SK-N-SH treated with all-trans-retinoic acid at 6 μM for 48 hours (cell line): ENCODE results near the gene VRK3.

Source experiments
- ESRRG ChIP-seq: fragments of 250-450 bp; sonication (Bioruptor Pico); IDR thresholded peaks from 2 replicates; pipeline ENCODE4 v1.6.1; 2021; ENCODE audit warnings: mild to moderate bottlenecking
- ISL1 ChIP-seq: fragments of 250-450 bp; sonication (Bioruptor Pico); IDR thresholded peaks from 2 replicates; pipeline ENCODE4 v2.1.2; 2022; ENCODE audit warnings: mild to moderate bottlenecking, moderate library complexity
- OSR1 ChIP-seq: fragments of 250-450 bp; sonication (Bioruptor Pico); IDR thresholded peaks from 2 replicates; pipeline ENCODE4 v1.8.0; 2022; ENCODE audit warnings: moderate library complexity, mild to moderate bottlenecking, inconsistent platforms
- RARB ChIP-seq: fragments of 250-450 bp; sonication (Bioruptor Pico); IDR thresholded peaks from 2 replicates; pipeline ENCODE4 v1.8.0; 2021; ENCODE audit warnings: mild to moderate bottlenecking, moderate library complexity
- ZC3H10 ChIP-seq: fragments of 250-450 bp; sonication (Bioruptor Pico); IDR thresholded peaks from 2 replicates; pipeline ENCODE4 v1.5.1; 2021; ENCODE audit warnings: mild to moderate bottlenecking, moderate library complexity
- ZFP3 ChIP-seq: fragments of 250-450 bp; sonication (Bioruptor Pico); IDR thresholded peaks from 2 replicates; pipeline ENCODE4 v1.5.0; 2020; ENCODE audit warnings: mild to moderate bottlenecking, moderate library complexity
- ZFP30 ChIP-seq: fragments of 450-650 bp; formaldehyde crosslinking; IDR thresholded peaks from 2 replicates; pipeline ENCODE4 v1.5.0; 2022; ENCODE audit warnings: mild to moderate bottlenecking, moderate library complexity
- ZNF8 ChIP-seq: fragments of 450-650 bp; formaldehyde crosslinking; IDR thresholded peaks from 2 replicates; pipeline ENCODE4 v1.5.0; 2020; ENCODE audit warnings: mild to moderate bottlenecking, moderate library complexity
- TF ChIP-seq, protein P1 (sequence below): fragments of 250-450 bp; sonication (Bioruptor Pico); IDR thresholded peaks from 2 replicates; pipeline ENCODE4 v1.5.1; 2020; ENCODE audit warnings: low read depth, mild to moderate bottlenecking, moderate library complexity
- TF ChIP-seq, protein P2 (sequence below): fragments of 250-450 bp; sonication (Bioruptor Pico); IDR thresholded peaks from 2 replicates; pipeline ENCODE4 v1.8.0; 2020; ENCODE audit warnings: mild to moderate bottlenecking, moderate library complexity, borderline replicate concordance
- TF ChIP-seq, protein P3 (sequence below): fragments of 250-450 bp; sonication (Bioruptor Pico); IDR thresholded peaks from 2 replicates; pipeline ENCODE4 v1.5.1; 2021; ENCODE audit warnings: mild to moderate bottlenecking, moderate library complexity
- TF ChIP-seq, protein P4 (sequence below): fragments of 250-450 bp; sonication (Bioruptor Pico); IDR thresholded peaks from 2 replicates; pipeline ENCODE4 v1.8.0; 2021; ENCODE audit warnings: low read depth, mild to moderate bottlenecking, moderate library complexity, borderline replicate concordance

DNA sequence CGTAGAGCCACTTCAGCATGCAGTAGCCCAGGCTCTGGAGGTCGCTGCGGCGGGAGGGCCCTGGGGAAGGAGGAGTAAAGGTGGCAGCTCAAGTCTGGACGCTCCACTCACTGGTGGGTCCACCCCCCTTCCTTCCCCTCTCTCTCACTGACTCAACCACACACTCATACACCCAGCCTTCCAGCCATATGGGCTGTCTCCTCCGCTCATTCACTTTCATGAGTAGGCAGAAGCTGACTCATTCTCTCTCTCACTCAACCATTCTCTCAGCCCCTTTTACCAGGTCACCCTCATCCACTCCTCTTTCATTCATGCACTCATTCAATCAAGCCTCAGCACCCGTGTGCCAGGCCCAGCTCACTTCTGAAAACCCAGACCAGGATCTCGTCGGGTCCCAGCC, 36.7 kb downstream of the VRK3 start:
- no peak for TF ChIP-seq ZFP3
- TF ChIP-seq ZC3H10 = no peak
- TF ChIP-seq, protein P1, sequence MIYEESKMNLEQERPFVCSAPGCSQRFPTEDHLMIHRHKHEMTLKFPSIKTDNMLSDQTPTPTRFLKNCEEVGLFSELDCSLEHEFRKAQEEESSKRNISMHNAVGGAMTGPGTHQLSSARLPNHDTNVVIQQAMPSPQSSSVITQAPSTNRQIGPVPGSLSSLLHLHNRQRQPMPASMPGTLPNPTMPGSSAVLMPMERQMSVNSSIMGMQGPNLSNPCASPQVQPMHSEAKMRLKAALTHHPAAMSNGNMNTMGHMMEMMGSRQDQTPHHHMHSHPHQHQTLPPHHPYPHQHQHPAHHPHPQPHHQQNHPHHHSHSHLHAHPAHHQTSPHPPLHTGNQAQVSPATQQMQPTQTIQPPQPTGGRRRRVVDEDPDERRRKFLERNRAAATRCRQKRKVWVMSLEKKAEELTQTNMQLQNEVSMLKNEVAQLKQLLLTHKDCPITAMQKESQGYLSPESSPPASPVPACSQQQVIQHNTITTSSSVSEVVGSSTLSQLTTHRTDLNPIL = no peak
- TF ChIP-seq, protein P2, sequence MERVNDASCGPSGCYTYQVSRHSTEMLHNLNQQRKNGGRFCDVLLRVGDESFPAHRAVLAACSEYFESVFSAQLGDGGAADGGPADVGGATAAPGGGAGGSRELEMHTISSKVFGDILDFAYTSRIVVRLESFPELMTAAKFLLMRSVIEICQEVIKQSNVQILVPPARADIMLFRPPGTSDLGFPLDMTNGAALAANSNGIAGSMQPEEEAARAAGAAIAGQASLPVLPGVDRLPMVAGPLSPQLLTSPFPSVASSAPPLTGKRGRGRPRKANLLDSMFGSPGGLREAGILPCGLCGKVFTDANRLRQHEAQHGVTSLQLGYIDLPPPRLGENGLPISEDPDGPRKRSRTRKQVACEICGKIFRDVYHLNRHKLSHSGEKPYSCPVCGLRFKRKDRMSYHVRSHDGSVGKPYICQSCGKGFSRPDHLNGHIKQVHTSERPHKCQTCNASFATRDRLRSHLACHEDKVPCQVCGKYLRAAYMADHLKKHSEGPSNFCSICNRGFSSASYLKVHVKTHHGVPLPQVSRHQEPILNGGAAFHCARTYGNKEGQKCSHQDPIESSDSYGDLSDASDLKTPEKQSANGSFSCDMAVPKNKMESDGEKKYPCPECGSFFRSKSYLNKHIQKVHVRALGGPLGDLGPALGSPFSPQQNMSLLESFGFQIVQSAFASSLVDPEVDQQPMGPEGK (CRISPR knock-in tag) = no peak
- TF ChIP-seq, protein P3, sequence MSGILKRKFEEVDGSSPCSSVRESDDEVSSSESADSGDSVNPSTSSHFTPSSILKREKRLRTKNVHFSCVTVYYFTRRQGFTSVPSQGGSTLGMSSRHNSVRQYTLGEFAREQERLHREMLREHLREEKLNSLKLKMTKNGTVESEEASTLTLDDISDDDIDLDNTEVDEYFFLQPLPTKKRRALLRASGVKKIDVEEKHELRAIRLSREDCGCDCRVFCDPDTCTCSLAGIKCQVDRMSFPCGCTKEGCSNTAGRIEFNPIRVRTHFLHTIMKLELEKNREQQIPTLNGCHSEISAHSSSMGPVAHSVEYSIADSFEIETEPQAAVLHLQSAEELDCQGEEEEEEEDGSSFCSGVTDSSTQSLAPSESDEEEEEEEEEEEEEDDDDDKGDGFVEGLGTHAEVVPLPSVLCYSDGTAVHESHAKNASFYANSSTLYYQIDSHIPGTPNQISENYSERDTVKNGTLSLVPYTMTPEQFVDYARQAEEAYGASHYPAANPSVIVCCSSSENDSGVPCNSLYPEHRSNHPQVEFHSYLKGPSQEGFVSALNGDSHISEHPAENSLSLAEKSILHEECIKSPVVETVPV (CRISPR knock-in tag) = no peak
- TF ChIP-seq ISL1 (CRISPR knock-in tag) = no peak
- no peak for TF ChIP-seq ZFP30
- TF ChIP-seq, protein P4, sequence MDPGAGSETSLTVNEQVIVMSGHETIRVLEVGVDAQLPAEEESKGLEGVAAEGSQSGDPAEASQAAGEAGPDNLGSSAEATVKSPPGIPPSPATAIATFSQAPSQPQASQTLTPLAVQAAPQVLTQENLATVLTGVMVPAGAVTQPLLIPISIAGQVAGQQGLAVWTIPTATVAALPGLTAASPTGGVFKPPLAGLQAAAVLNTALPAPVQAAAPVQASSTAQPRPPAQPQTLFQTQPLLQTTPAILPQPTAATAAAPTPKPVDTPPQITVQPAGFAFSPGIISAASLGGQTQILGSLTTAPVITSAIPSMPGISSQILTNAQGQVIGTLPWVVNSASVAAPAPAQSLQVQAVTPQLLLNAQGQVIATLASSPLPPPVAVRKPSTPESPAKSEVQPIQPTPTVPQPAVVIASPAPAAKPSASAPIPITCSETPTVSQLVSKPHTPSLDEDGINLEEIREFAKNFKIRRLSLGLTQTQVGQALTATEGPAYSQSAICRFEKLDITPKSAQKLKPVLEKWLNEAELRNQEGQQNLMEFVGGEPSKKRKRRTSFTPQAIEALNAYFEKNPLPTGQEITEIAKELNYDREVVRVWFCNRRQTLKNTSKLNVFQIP (CRISPR knock-in tag) = no peak
- TF ChIP-seq RARB = no peak
- no peak for TF ChIP-seq ESRRG (CRISPR knock-in tag)
- no peak for TF ChIP-seq ZNF8
- TF ChIP-seq OSR1 (CRISPR knock-in tag) = no peak
